Ovary (tissue), 3 donors: ENCODE data around the gene BRD2.

ENCODE experiments used
- CTCF ChIP-seq, 3 donors: fragments of 450-650 bp in 2 of 3; fragments of 200-600 bp in 1 of 3; IDR thresholded peaks; one replicate each; pipeline versions ENCODE4 v1.5.1 to v1.8.0; 2016 to 2022; ENCODE audit warnings: antibody characterized with exemption in 3 of 3, mild to moderate bottlenecking in 1 of 3
- POLR2A ChIP-seq: fragments of 450-650 bp; IDR thresholded peaks from one replicate; pipeline ENCODE4 v1.6.1; 2017; ENCODE audit warnings: antibody characterized with exemption, mild to moderate bottlenecking, moderate library complexity
- donor health status: DM: no; HTN: no; CAD: no.

GRCh38 chr6:32920715-32921114 lies 47.7 kb upstream of the BRD2 start:
- TF ChIP-seq CTCF (IDR thresholded peaks at IDR 0.05) (no peak), POLR2A (no peak)
